NCI-H446 (cell line): ENCODE measurements around the gene GALNT9.
"Not testable (repeated sequence)": the region's sequence is repeated elsewhere in the genome, so short reads cannot be mapped to it uniquely, and the experiment has no call there.

ENCODE experiments used
- DNase-seq, 2 experiments: peaks; one replicate each; lab custom pipeline; 2025; lab: John Stamatoyannopoulos, UW

Gene GALNT9

DNA sequence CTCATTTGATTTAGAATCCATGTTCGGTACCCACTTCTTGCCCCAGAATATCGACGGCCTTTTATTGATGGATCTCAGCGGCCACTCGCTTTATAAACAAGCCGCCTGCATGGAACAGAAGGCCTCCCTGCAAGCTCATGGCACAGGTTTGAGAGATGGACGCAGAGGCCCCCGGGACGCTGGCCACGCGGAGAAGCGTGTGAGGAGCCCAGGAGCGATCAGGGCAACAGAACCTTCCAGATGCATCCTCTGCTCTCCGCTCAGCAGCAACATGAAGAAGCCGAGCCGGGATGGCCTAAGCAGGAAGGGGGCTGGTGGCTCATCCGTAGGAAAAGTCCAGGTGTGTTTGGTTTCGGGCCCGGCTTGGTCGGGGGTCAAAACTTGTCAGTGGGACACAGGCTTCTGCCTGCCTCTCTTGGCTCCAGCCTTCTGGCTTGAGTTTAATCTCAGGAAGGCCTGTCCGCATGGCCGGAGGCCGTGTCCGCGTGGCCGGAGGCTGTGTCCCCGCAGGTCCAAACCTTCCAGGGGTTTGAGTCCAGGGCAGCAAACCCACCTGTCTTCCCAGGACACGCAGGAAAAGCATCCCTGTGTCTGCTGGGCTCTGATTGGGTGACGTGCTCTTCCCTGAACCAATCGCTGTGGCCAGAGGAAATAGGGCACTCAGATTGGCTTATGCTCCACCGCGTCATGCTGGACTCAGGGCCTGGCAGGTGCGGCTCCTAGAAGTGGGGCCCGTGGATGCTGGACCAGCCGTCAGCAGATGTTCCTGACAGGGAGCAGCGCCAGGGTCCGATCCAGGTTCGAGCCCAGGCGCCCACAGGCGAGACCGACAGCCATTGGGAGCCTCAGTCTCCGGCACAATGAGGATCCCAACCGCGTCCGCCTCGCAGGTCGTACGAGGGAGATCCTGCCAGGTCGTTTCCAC lies 65.0 kb downstream of the GALNT9 start:
- DNase-seq = no peak

DNA sequence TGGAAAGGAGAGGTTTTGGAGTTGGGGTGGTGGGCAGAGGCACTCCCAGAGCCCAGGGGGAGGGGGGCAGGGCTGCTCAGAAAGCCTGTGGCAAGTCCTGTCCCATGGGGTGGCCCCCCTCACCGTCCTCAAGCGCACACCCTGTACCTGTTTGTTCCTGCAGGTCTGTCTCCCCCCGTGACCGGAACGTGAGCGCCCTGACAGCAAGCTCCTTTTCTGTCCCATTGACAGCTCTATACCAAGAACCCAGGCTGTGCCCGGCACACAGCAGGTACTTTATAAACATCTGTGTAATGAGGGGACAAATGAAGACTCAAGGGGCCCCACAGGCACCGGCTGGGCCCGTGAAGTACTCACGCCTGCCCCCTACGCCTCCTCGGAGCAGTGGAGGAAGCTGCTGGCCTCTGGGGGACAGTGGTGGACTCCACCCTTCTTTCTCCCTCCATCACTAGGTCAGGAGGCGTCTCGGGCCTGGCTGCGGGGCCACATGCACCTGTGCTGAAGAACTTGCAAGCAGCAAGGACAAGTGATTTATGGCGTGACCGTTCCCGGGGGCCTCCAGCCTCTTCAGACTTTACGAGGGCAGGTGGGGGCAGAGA lies 65.8 kb downstream of the GALNT9 start:
- DNase-seq = no peak

GRCh38 chr12:132263061-132263360 lies 66.4 kb downstream of the GALNT9 start:
- DNase-seq = no peak

- DNase-seq = no peak
These were observed 66.9 kb downstream of the GALNT9 start for GRCh38 chr12:132262256-132263060.

DNA sequence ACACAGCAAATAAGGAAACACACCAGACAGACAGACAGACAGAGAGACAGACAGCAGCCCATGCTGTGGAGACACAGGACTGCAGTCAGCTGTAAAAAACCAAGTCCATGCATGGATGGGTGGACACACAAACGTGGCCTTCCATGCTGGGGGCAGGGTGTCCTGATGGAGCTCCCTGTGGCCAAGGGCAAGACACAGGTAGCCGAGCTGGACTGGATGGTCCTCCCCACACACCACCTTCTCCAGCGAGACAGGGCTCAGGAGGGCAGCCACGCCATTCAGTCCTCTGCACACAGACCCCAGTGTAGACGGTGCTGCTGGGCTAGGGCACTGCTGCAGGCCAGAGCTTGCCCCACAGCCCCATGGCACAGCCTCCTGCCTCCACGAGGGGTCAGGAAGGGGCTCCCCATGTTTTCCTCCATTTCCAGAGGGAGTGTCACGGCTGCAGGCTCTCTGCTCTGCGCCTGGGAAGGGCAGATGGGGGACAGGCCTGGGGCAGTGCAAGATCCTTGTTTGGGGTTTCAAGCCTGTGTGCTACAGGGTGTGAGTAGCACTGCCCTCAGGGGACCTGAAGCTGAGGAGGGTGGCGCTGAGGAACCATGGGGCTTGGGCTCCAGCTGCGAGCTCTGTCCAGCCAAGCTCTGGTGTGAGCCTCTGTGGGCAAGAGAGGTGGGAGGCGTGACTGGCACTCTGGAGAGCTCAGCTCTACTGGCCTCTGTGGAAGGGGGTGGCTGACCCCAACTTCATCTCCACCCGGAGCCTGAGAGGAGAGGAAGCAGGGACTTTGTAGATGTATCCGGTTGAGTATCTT lies 67.9 kb downstream of the GALNT9 start:
- no peak for DNase-seq

- no peak for DNase-seq
These were observed 68.7 kb downstream of the GALNT9 start for GRCh38 chr12:132260721-132261120.

GRCh38 chr12:132259872-132260695 lies 69.3 kb downstream of the GALNT9 start:
- no peak for DNase-seq

DNA sequence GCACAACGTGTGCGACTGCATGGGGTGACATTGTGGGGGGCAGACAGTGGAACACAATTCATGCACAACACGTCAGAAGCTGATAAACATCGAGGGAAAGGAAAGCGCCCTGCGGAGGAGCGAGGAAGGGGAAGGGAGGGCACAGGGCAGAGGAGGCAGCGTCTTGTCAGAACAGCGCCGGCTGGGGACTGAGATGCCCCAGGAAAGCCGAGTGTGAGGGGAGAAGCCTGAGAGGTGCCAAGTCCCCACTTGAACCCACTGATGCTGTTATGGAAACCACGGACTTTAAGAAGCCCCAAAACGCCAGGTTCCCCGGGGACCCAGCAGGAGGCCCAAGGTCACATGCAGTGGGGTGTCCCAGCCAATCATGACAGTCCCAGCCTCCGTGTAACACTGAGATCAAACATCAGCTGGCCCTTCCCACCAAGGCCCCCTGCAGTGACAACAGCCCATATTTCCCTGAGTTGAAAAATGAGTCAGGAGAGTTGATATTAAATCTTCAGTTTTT lies 70.0 kb downstream of the GALNT9 start:
- no peak for DNase-seq

- DNase-seq = no peak
These were observed 70.8 kb downstream of the GALNT9 start for GRCh38 chr12:132258543-132258942.

DNA sequence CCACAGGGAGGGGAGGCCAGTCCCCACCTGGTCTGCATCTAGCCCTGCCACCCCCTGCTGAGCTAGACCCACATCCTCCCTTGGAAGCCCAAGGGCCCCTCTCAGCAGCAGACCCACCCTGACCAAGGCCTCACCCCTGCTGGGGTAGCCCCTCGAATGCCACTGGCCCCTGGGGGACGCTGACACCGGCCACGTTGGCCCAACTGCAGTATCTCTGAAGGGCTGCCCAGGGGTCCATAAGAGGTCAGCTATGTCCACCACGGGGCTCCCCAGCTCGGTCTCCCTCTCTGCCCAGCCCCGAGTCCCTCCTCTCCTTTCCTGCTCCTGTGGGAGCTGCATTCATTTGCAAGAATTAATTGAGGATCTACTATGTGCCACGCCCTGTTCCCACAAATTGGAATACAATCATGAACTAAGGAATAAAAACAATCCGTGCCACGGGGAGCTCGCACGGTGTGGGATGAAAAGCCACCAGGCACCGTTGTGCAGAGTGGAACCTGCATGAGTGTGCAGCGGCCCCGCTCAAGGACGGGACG lies 71.4 kb downstream of the GALNT9 start:
- no peak for DNase-seq

- no peak for DNase-seq
These were observed 72.0 kb downstream of the GALNT9 start for GRCh38 chr12:132257206-132257954.

DNA sequence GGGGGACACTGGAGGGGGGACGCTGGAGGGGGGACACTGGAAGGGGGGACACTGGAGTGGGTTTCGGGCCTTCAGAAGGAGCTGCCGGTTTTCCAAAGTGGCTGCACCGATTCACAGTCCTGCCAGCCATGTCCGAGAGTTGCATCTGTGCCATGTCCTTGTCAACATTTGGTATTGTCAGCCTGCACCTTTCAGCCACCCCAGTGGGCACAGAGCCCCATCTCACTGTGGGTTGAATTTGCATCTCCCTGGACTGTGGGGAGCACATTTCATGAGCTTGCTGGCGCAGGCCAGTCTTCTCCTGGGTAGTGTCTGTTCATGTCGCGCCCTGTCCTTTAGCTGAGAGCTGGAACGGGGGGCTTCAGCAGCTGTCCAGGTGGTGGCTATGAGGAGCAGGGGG lies 72.7 kb downstream of the GALNT9 start:
- DNase-seq = no peak

DNA sequence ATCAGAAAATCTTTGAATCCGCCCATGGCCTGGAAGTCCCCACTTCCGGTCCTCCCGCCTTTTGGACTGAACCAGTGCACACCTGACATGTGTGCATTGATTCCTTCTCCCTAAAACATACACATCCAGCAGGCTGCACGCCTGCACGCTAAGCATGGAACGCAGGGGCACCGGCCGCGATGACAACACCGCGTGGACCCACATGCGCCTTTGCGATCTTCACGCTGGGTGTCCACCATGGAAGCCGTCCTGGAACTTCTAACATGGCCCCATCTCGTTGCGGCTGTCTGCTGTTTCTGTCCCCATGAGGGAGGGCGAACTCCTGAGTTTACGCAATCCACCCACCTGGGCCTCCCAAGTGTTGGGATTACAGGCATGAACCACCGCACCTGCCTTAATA lies 73.7 kb downstream of the GALNT9 start:
- DNase-seq = no peak

DNA sequence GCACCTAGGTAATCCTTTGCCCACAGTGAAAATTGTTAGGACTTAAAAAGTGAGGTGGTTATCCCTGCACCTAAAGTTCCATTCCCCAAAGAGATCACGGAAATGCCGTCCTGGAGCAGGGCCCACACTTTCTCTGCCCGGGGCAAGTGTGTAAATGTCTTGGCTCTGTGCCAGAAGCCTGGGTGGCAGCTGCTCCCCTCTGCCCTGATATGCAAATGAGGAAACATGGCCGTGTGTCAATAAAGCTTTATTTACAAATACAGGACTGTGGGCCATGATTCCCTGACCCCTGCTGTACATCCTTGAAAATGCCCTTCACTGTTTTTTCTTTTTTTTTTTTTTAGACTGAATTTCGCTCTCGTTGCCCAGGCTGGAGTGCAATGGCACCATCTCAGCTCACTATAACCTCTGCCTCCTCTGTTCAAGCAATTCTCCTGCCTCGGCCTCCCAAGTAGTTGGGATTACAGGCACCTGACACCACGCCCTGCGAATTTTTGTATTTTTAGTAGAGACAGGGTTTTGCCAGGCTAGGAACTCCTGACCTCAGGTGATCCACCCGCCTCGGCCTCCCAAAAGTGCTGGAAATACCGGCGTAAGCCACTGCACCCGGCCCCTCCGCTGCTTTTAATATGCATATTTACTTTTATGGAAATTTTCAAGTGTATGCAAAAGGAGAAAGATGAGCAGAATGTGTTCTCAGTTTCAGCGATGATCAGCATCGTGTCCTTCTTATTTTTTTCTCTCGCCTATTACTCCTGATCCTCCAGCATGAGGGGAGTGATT lies 75.5 kb downstream of the GALNT9 start:
- DNase-seq = no peak

DNA sequence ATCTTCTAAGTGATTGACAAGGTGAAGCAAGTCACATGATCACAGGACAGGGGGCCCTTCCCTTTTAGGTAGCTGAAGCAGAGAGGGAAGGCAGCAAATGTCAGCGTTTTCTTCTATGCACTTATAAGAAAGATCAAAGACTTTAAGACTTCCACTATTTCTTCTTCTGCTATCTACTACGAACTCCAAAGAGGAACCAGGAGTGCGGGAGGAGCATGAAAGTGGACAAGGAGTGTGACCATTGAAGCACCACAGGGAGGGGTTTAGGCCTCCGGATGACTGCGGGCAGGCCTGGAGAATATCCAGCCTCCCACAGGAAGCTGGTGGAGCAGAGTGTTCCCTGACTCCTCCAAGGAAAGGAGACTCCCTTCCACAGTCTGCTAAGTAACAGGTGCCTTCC lies 76.4 kb downstream of the GALNT9 start:
- DNase-seq = not testable (repeated sequence)

DNA sequence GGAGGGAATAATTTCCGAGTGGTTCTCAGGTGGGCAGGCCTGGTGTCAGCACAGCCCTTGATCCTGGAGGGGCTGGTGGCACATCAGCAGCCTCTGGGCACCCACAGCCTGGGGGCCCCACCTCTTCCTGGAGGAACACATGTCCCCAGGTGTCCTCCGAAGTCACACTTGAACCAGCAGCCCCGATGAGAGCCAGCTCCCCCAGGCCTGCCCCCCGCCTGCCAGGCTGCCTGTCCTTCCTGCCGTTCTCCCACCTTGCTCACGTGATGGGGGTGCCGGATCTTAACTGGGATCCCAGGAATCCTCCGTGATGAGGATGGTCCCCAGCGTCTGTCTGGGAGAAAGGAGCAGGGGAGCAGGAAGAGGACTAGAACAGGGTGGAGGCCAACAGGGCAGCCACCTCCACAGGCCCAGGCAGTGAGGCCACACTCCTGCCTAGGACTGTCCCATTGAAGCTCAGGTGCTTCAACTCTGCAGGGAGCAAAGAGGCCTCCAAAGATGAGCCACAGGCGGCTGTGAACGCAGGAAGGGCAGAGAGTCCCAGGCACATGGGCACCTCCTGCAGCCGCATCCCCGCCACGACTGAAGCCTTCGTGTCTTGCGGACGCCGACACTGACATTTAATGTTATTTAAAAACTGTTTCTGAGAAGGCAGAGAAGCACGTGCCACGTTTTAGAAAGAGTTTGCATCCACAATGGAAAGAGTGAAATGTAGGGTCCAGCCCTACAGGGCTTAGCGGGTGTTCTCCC lies 77.5 kb downstream of the GALNT9 start:
- no peak for DNase-seq

- DNase-seq = no peak
These were observed 78.1 kb downstream of the GALNT9 start for GRCh38 chr12:132251310-132251709.

DNA sequence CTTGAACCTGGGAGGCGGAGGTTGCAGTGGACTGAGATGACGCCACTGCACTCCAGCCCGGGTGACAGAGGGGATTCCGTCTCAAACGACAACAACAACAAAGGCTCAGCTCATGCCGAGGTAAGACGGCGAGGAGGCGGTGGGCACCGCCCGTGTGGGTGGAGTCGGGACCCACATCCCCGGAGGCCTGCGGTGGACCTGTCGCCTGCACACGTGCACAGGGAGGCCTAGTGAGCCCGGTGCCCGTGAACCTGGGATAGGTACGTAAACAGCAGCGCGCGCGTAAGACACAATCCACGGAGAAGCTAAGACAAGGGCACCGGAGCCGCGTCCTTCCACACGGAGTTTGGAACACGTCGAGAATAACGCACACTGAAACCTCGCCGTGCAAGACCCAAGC lies 78.7 kb downstream of the GALNT9 start:
- no peak for DNase-seq
